ENCODE data around the gene MEF2C. TPM values are rescaled to one million over a fixed set of nuclear protein-coding genes. Genes with fewer than 3 reads are reported as not detected.

MEF2C gene
- polyA plus RNA-seq, 1 donor (not counting 4 experiments of a cell fraction or from before 2014, with no cell fraction given) = 0.10 TPM

GRCh38 chr5:88806338-88806737 is 76.6 kb downstream of the MEF2C start:
- H3K27ac ChIP-seq (ENCODE audit: control insufficient read depth, insufficient read depth, low read length) = no peak overlapping the region
- FAIRE-seq (no peak), DNase-seq (ENCODE audit: low read depth, low spot score) (no peak)
- no peaks in the 10 kb centered on the region for H3K9me3 ChIP-seq (ENCODE audit: control insufficient read depth, low read depth, low read length)
- H3K36me3 ChIP-seq (ENCODE audit: control insufficient read depth in 2 of 2, extremely low read depth in 1 of 2, insufficient read depth in 2 of 2, low read length in 2 of 2) = no peaks in the 10 kb centered on the region
- no peak overlapping the region for H2AFZ ChIP-seq (ENCODE audit: control insufficient read depth, low read length)
- H3K27me3 ChIP-seq (ENCODE audit: control insufficient read depth, extremely low read depth, insufficient read depth, low read length) = no peaks in the 10 kb centered on the region
- TF ChIP-seq CTCF (optimal IDR thresholded peaks at IDR 0.05 in 1 of 3, IDR thresholded peaks at IDR 0.05 in 1 of 3, conservative IDR thresholded peaks at IDR 0.05 in 1 of 3; ENCODE audit: extremely low read depth in 1 of 3, insufficient read depth in 2 of 3, low read length in 3 of 3) (no peak), EZH2 (IDR thresholded peaks at IDR 0.05; ENCODE audit: low read length) (no peak)
- H3K9ac ChIP-seq (ENCODE audit: control insufficient read depth, extremely low read depth, insufficient read depth, low read length) = no peak overlapping the region
- dilution Hi-C loops (cut with MboI; ENCODE audit: extremely low pct_ligation_motif_present, low sequenced_read_pairs) = no loop called here
- no peaks in the 10 kb centered on the region for H3K9me1 ChIP-seq (ENCODE audit: control insufficient read depth, extremely low read depth, insufficient read depth, low read length)
- no peaks in the 10 kb centered on the region for H3K79me2 ChIP-seq (ENCODE audit: control insufficient read depth, insufficient read depth, low read length)
- no peak overlapping the region for H3K4me2 ChIP-seq (ENCODE audit: control insufficient read depth, extremely low read depth, insufficient read depth, low read depth, low read length)
- H4K20me1 ChIP-seq (ENCODE audit: control insufficient read depth, extremely low read depth, insufficient read depth, low read length) = no peaks in the 10 kb centered on the region
- no peak overlapping the region for H3K4me3 ChIP-seq (ENCODE audit: control insufficient read depth in 2 of 3, extremely low read depth in 1 of 3, insufficient read depth in 2 of 3, low read depth in 1 of 3, low read length in 3 of 3)
- H3K4me1 ChIP-seq (ENCODE audit: control insufficient read depth, extremely low read depth, insufficient read depth, low read length) = no peaks in the 10 kb centered on the region

- FAIRE-seq = no peak
These were observed 77.7 kb downstream of the MEF2C start for GRCh38 chr5:88805151-88805784.

More at GRCh38 chr5:88805151-88805784, 77.7 kb downstream of the MEF2C start:
- Histone ChIP-seq H3K27ac (ENCODE audit: control insufficient read depth, insufficient read depth, low read length) (no peak overlapping the region), H3K79me2 (ENCODE audit: control insufficient read depth, insufficient read depth, low read length) (no peaks in the 10 kb centered on the region), H3K36me3 (ENCODE audit: control insufficient read depth in 2 of 2, extremely low read depth in 1 of 2, insufficient read depth in 2 of 2, low read length in 2 of 2) (no peaks in the 10 kb centered on the region), H2AFZ (ENCODE audit: control insufficient read depth, low read length) (no peak overlapping the region), H3K4me3 (ENCODE audit: control insufficient read depth in 2 of 3, extremely low read depth in 1 of 3, insufficient read depth in 2 of 3, low read depth in 1 of 3, low read length in 3 of 3) (no peak overlapping the region), H3K9ac (ENCODE audit: control insufficient read depth, extremely low read depth, insufficient read depth, low read length) (no peak overlapping the region), H3K27me3 (ENCODE audit: control insufficient read depth, extremely low read depth, insufficient read depth, low read length) (no peaks in the 10 kb centered on the region), H3K9me3 (ENCODE audit: control insufficient read depth, low read depth, low read length) (no peaks in the 10 kb centered on the region), H3K4me2 (ENCODE audit: control insufficient read depth, extremely low read depth, insufficient read depth, low read depth, low read length) (no peak overlapping the region), H4K20me1 (ENCODE audit: control insufficient read depth, extremely low read depth, insufficient read depth, low read length) (no peaks in the 10 kb centered on the region), H3K4me1 (ENCODE audit: control insufficient read depth, extremely low read depth, insufficient read depth, low read length) (no peaks in the 10 kb centered on the region), H3K9me1 (ENCODE audit: control insufficient read depth, extremely low read depth, insufficient read depth, low read length) (no peaks in the 10 kb centered on the region)
- dilution Hi-C loops (cut with MboI; ENCODE audit: extremely low pct_ligation_motif_present, low sequenced_read_pairs) = no loop called here
- no peak for TF ChIP-seq CTCF (optimal IDR thresholded peaks at IDR 0.05 in 1 of 3, IDR thresholded peaks at IDR 0.05 in 1 of 3, conservative IDR thresholded peaks at IDR 0.05 in 1 of 3; ENCODE audit: extremely low read depth in 1 of 3, insufficient read depth in 2 of 3, low read length in 3 of 3)
- no peak for TF ChIP-seq EZH2 (IDR thresholded peaks at IDR 0.05; ENCODE audit: low read length)
- no peak for DNase-seq (ENCODE audit: low read depth, low spot score)

Measured in keratinocyte (primary cell).